Measurements from ENCODE around the gene TAS1R1. TPM values are rescaled to one million over a fixed set of nuclear protein-coding genes. Genes with fewer than 3 reads are reported as not detected.

Gene TAS1R1
- total RNA-seq, 1 donor from 2014 or later = not detected

DNA sequence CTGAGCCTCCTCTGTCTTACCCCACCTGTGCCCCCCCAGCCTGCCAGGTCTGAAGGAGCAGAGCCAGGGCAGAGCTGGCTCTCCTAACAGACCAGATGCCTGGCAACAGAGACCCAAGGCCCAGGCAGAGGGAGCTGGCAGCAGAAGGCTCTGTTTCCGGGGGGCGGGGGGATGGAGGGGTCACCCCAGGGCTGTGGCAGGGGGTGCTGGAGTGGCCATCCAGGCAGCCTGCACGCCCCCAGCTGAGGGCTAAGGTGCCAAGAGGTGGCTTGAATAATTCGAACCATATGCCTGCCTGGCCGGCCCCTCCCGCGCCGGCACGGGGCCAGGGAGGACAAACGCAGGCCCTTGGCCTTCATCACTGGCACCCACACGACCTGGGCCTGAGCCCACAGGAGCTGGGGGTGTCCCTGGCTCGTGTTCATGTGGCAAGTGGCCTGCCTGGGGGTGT, 47.6 kb upstream of the TAS1R1 start:
- POLR2A ChIA-PET = no interaction called here
- intact Hi-C loops (cut with micrococcal nuclease) = no loop called here
- Mint-ChIP-seq H3K27me3 (peaks cover 5% of the 10 kb centered on the region), H3K4me1 (peaks cover 3% of the 10 kb centered on the region), H3K36me3 (ENCODE audit: low read depth) (no peaks in the 10 kb centered on the region), H3K27ac (no peak overlapping the region), H3K9me3 (no peaks in the 10 kb centered on the region), H3K4me3 (no peak overlapping the region)
- TF ChIP-seq, protein P1, sequence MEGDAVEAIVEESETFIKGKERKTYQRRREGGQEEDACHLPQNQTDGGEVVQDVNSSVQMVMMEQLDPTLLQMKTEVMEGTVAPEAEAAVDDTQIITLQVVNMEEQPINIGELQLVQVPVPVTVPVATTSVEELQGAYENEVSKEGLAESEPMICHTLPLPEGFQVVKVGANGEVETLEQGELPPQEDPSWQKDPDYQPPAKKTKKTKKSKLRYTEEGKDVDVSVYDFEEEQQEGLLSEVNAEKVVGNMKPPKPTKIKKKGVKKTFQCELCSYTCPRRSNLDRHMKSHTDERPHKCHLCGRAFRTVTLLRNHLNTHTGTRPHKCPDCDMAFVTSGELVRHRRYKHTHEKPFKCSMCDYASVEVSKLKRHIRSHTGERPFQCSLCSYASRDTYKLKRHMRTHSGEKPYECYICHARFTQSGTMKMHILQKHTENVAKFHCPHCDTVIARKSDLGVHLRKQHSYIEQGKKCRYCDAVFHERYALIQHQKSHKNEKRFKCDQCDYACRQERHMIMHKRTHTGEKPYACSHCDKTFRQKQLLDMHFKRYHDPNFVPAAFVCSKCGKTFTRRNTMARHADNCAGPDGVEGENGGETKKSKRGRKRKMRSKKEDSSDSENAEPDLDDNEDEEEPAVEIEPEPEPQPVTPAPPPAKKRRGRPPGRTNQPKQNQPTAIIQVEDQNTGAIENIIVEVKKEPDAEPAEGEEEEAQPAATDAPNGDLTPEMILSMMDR (IDR thresholded peaks at IDR 0.05) = no peak
- ATAC-seq (ENCODE audit: low read depth) = no peak
- CTCF ChIA-PET = no interaction called here
- no peak for DNase-seq

DNA sequence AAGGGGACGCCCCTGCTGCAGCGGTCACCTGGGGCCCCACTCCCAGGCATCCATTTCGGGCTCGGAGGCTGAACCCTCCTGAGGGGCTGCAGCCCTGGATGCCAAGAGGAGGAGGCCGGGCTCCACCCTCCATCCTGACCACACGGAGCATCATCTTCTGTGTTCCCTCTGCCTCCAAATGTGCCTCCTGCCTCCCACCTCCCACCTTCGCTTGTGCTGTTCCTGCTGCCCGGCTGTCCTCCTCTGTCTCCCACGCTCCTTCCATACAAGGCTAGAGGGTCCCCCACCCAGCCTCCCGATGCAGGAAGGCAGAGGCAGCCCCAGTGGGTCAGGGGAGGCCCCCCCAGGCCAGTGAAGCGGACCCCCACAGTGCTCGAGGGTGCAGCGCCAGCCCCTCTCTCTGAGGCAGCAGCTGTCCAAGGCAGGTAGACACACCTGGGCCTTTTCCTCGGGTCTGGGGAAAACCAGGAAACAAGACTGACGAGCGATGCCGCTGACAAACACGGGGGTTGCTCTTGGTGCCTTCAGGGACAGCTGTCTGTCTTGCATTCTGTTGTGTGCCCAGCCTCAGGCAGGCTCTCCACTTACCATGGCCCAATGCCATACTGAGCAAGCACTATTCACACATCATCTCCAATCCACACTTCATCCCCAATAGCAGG, 46.8 kb upstream of the TAS1R1 start:
- Mint-ChIP-seq H3K27ac (no peak overlapping the region), H3K9me3 (no peaks in the 10 kb centered on the region), H3K27me3 (peaks cover 5% of the 10 kb centered on the region), H3K4me3 (no peak overlapping the region), H3K36me3 (ENCODE audit: low read depth) (no peaks in the 10 kb centered on the region), H3K4me1 (peaks cover 3% of the 10 kb centered on the region)
- ChIA-PET POLR2A (interaction anchor here (0.6 kb wide), 1 partner anchor 426 kb away, joined by 4 read pairs; no protein-coding TSS in a partner anchor), CTCF (no interaction called here)
- ATAC-seq (ENCODE audit: low read depth) (no peak), DNase-seq (no peak)
- TF ChIP-seq, protein P1 (IDR thresholded peaks at IDR 0.05) = no peak
- intact Hi-C loops (cut with micrococcal nuclease) = no loop called here

DNA sequence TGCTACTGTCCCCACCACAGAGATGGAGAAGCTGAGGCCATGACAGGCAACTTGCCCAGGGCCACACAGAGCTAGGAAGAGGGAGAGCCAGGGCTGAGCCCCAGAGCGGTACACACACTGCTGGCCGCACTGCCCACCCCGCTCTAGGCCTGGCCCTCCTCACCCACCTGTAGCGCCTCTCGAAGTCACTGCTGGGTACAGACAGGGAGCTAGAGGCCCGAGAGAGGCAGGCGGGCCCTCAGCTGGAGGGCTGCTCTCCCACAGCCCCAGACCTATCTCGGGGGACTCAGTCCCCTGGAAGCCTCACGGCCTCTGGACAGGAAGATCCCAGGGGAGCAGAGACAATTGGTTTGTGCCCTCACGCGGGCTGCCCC, 46.3 kb upstream of the TAS1R1 start:
- POLR2A ChIA-PET = interaction anchor here (0.6 kb wide), 1 partner anchor 427 kb away, joined by 4 read pairs; no protein-coding TSS in a partner anchor

DNA sequence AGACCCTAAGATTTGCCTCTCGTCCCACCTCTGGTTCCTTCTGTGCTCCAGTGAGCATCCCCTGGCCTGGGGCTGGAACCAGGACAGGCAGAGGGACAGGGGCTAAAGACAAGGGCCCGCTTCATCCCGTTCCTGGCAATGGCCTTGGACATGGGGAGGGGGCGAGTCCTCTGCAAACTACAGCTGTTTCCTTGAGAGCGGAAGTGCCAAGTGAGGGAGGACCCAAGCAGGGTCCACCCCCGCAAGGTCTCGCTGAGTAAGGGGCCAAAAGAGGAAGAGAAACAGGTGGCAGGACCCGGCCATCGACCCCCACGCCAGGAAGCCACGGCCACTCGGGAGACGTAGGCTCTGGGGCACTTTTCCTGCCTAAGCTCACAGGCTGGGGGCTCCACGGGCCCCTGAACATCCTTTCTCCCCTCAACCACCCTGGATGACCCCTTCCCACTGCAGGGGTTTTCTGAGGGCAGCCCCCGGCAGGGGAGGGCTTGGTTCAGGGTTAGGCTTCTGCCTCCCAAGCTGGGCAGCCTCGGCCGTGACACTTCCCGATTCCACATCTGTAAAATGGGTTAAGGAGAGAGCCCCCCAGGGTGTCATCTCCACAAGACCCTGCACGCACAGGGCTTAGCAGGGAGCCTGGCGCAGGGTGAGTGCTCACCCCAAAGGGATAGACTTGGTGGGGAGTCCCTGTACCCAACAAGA, 45.7 kb upstream of the TAS1R1 start:
- POLR2A ChIA-PET = no interaction called here
- CTCF ChIA-PET = no interaction called here
- H3K27ac Mint-ChIP-seq = no peak overlapping the region
- intact Hi-C loops (cut with micrococcal nuclease) = no loop called here
- H3K4me1 Mint-ChIP-seq = peaks cover 3% of the 10 kb centered on the region
- H3K4me3 Mint-ChIP-seq = no peak overlapping the region
- TF ChIP-seq, protein P1 (IDR thresholded peaks at IDR 0.05) = no peak
- ATAC-seq (ENCODE audit: low read depth) (no peak), DNase-seq (no peak)
- H3K27me3 Mint-ChIP-seq = peaks cover 5% of the 10 kb centered on the region
- no peaks in the 10 kb centered on the region for H3K9me3 Mint-ChIP-seq
- no peaks in the 10 kb centered on the region for H3K36me3 Mint-ChIP-seq (ENCODE audit: low read depth)

More for the DNA sequence above, 46.3 kb upstream of the TAS1R1 start:
- ATAC-seq (ENCODE audit: low read depth) (no peak), DNase-seq (no peak)
- no peaks in the 10 kb centered on the region for H3K9me3 Mint-ChIP-seq
- TF ChIP-seq, protein P1 (IDR thresholded peaks at IDR 0.05) = no peak
- intact Hi-C loops (cut with micrococcal nuclease) = no loop called here
- peaks cover 3% of the 10 kb centered on the region for H3K4me1 Mint-ChIP-seq
- CTCF ChIA-PET = no interaction called here
- no peak overlapping the region for H3K27ac Mint-ChIP-seq
- no peaks in the 10 kb centered on the region for H3K36me3 Mint-ChIP-seq (ENCODE audit: low read depth)
- H3K27me3 Mint-ChIP-seq = peaks cover 5% of the 10 kb centered on the region
- no peak overlapping the region for H3K4me3 Mint-ChIP-seq

DNA sequence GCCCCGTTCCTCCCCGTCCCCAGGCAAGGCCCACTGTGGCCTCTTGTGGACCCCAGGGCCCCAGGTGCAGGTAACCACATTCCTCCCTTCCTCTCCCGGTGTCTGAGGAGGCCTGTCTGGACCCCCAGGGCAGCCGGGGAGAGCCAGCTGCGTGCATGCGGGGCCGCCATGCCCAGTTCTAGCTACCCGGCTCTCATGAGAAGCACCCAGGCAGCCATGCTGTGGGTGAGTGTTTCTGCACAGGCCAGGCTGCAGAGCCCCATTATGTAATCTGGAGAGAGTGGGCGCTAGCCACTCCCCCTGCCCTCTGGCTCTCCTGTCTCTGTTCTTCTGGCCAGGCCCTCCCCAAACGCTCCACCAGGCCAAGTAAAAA, 45.2 kb upstream of the TAS1R1 start:
- ChIA-PET CTCF (no interaction called here), POLR2A (no interaction called here)
- Mint-ChIP-seq H3K4me3 (no peak overlapping the region), H3K36me3 (ENCODE audit: low read depth) (no peaks in the 10 kb centered on the region), H3K9me3 (no peaks in the 10 kb centered on the region), H3K4me1 (peaks cover 3% of the 10 kb centered on the region), H3K27me3 (peaks cover 5% of the 10 kb centered on the region), H3K27ac (no peak overlapping the region)
- intact Hi-C loops (cut with micrococcal nuclease) = no loop called here
- ATAC-seq (ENCODE audit: low read depth) (no peak), DNase-seq (no peak)
- TF ChIP-seq, protein P1 (IDR thresholded peaks at IDR 0.05) = no peak
